GM21423 (cell line): ENCODE measurements around the gene FAM118A.
"Not testable (repeated sequence)": the region's sequence is repeated elsewhere in the genome, so short reads cannot be mapped to it uniquely, and the experiment has no call there.

Experiments used
- ATAC-seq: cut with Tn5 transposase; IDR thresholded peaks from one replicate; pipeline ENCODE4 v1.9.1; 2021; ENCODE audit warnings: mild to moderate bottlenecking, moderate library complexity; ENCODE audit not compliant: unreplicated experiment

FAM118A gene

DNA sequence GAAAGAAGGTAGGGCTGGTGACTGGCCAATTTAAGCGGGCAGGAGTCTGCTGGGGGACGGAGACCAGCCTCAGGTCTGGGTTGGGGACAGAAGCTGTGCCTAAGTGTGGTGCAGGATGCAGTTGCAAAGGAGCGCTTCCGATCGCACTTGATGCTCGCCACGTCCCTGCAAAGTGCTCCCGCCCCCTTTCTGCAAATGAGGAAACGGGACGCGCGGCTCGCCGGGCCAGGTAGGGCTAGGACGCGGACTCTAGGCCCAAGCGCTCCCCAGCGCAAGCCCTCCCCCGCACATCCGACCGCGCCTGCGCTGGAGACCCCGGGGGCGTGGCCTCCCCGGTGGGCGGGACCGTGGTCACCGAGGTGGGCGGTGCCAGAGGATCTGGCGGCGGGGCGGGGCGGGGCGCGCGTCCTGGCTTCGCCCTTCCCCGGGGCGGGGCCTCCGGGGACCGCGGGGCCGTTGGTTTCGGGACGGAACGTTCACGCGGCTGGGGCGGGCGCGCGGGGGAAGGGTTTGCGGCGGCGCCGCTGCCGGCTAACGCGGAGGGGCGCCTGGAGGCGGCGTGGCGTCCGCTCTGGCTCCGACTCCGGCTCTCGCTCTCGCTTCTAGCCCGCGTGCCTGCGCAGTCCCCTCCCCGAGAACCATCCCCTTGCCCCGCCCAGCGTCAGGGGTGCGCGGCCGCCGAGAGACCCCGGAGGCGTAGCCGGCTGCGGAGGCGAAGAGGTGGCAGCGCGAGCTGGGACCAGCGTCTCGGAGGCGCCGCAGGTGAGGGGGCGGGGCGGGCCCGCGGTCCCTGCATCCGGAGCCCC lies at the start of gene FAM118A:
Gene FAM118A, plus strand, starts transcription at position 513 of the 806 bp plus-strand sequence. CDS start 12,446 bp downstream, outside the sequence.
- peak; percentile 79 for ATAC-seq

GRCh38 chr22:45260395-45260759 lies 49.4 kb upstream of the FAM118A start:
- not testable (repeated sequence) for ATAC-seq

GRCh38 chr22:45261407-45262088 lies 48.2 kb upstream of the FAM118A start:
- no peak for ATAC-seq

GRCh38 chr22:45262195-45262930 lies 47.4 kb upstream of the FAM118A start:
- no peak for ATAC-seq

GRCh38 chr22:45262931-45263462 lies 46.7 kb upstream of the FAM118A start:
- peak; percentile 36 for ATAC-seq

GRCh38 chr22:45263463-45264269 lies 46.1 kb upstream of the FAM118A start:
- peak; percentile 75 for ATAC-seq

DNA sequence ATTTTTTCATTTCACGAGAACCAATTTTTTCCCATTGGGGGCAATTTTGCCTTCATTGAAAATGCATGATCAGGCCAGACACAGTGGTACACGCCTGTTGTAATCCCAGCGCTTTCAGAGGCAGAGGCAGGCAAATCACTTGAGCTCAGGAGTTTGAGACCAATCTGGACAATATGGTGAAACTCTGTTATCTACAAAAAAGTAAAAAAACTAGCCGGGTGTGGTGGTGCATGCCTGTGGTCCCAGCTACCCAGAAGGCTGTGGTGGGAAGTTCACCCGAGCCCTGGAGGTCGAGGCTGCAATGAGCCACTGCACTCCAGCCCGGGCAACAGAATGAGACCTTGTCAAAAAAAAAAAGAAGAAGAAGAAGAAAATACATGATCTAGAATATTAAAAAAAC lies 44.2 kb upstream of the FAM118A start:
- no peak for ATAC-seq

DNA sequence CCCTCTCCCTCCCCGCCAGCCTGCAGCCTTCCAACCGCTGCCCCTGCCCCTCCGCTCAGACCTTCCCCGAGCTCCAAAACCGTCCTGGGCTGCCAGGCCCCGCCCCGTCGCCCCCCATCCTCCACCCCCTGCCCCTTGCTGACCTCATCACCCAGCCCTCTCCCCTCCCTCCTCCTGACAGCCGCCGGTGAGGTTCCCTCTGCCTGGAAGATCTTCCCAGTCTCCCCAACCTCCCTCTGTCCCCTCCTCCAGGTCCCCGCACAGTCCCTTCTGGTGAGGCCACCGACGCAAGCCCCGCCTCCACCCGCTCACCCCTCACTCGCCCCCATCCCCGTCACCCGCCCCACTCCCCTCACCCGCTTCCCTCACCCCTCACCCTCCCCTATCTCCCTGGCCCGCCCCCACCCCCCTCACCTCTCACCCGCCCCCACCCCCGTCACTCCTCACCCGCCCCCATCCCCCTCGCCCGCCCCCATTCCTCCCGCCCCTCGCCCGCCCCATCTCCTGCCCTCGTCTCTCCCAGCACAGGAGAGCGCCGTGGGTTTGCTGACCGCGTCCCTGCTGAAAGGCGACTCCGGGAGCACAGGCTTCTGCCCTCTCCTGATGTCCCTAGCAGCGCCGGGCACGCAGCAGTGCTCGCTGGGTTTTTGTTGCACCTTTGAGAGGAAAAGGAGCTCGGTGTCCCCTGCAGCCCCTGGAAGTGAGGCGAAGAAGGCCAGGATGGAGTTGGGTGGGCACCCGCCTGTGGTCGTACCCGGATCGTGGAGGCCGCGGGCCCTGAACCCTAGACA lies 41.4 kb upstream of the FAM118A start:
- peak; percentile 9 for ATAC-seq

GRCh38 chr22:45268958-45269844 lies 40.5 kb upstream of the FAM118A start:
- ATAC-seq, result peak; percentile 69

DNA sequence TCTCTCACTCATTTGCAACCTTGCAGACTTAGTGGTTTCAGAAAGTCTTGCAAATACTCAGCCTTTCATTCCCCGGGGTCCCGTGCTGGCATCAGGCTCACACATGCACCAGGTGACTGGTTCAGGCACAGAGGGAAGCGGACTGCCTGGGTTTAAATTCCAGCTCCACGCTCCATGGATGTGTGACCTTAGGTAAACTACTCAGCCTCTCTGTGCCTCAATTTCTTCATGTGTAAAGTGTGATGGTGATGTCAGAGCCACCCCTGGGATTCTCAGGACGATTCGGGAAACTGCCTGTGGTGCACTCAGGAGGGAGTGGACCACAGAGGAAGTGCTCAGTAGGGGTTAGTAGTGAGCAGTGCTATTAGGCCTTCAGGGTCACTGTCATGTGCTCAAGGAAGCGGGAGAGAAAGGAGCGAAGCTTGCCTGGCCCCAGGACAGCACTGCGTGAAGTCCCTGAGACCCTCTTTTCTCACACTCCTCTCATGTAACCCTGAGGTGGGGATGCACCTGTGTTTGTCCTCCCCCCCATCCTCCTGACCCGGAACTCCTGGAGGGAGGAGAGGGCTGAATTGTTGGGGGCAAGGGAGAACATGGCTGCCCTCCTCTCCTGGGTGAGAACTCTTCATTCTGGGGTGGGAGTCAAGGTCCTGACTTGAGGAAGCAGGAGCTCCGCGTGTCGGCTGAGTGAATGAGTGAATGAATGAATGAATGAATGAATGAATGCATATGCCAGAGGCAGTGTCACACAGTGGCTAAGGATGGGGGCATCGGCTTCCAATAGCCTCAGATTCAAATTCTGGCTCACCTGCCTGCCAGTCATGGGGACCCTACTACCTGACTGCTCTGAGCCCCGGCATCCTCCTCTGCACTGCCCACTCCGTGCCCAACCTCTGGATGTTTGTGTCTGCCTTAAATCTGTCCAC lies 39.4 kb upstream of the FAM118A start:
- no peak for ATAC-seq

DNA sequence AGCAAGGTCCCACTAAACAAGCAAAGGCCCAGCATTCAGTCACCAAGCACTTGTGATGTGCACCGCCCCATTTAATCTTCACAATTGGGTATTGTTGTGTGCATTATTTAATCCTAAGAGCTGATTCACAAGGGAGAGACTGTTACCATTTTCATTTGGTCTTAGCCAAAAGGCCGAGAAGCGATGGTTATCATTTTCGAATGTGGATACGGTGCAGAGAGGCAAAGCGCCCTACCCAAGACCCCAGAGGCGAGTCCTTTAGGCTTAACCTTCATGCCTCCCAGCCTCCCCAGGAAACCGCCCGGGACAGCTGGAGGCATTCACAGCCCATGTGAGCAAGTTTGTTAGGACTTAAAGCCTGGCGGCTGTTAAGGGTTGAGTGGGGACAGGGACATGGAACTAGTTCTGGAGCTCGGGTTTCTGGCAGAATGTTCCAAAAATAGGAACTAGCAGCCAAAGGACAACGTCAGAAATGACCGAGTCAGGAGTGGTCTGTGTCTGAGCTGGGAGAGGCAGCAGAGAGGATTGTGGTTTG lies 38.0 kb upstream of the FAM118A start:
- no peak for ATAC-seq

DNA sequence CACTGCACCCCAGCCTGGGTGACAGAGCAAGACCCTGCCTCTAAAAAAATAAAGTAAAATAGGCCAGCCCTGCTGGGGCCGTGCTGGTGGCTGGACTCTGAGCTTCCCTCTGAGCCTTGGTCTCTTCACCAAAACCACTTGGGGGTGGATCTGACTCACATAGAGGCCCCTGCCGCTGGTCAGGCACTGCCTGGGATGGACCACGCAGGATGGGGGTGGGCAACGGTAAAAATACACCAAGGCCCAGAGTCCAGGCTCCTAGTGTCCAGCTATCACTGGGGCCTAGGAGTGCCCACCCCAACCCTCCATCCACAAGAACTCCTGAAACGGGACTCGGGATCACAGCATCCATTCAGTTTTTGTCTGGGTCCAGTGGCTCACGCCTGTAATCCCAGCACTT lies 37.2 kb upstream of the FAM118A start:
- ATAC-seq, result no peak

DNA sequence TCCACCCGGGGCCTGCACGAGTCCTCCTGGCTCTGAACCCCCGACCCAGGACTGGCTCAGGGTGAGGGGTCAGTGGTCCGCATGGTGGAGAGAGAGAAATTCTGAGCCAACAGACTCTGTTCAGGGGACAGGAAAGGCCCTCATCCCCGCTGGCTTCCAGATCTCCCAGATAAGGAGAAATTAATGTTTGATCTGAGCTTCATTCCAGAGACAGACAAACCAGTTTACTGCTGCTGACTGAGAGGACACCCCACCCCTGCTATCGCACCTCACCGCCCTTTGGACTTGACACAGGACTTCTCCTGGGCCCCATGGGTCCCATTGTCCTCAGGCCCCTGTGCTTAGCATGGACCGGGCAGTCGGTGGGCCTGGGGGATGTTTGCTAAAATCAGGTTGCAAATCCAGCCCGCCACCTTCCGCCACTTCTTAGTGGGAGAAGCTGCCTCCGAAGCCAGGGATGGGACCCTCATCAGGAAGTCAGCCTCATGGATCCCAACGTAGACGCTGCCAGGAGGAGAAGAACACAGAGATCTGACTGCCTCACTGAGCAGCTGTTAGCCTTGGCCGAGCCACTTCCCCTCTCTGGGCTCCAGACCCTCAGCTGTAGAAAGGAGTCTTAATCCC lies 36.2 kb upstream of the FAM118A start:
- ATAC-seq, result no peak

DNA sequence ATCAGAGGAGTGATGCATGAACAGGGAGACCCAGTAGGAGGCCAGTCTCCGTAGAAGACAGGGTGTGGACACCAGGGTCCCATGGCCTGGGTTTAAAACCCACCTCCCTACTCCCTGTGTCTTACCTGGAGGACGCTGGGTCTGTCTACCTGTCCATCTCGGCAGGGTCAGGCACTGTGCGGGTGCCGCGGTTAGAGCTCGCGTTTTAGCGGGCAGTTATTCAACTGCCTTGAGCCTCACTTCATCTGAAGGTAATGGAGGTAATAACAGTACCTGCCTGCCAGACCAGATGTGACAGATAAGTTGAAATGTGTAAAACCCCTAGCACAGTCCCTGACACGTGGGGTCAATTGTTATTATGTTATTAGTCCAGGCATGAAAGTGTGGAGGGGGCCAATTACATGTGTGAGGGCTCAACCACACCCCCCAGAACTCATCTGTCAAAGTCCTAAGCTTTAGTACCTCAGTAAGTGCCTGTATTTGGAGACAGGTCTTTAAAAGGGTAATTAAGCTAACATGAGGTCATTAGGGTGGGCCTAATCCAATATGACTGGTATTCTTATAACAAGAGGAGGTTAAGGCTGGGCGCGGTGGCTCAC lies 33.1 kb upstream of the FAM118A start:
- no peak for ATAC-seq

GRCh38 chr22:45277720-45278119 lies 32.0 kb upstream of the FAM118A start:
- ATAC-seq, result not testable (repeated sequence)

DNA sequence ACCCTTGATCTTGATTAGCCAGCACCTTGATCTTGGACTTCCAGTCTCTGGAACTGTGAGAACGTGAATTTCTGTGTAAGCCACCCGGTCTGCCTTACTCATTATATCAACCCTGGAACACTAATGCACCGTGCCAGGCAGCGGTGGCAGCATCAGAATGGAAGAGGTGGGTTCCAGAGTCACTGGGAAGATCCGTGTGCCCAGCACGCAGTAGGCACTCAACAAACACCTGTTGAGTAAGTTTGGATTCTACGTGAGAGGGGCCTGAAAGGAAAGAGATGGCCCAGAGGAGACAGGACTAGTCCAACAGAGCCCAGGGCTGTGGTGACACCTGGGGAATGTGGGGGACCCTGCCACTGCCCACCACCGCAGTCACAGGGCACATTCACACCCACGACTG lies 31.6 kb upstream of the FAM118A start:
- no peak for ATAC-seq

GRCh38 chr22:45280587-45280980 lies 29.1 kb upstream of the FAM118A start:
- no peak for ATAC-seq
